Measurements from ENCODE around the gene NOXA1. TPM values are rescaled to one million over a fixed set of nuclear protein-coding genes. Genes with fewer than 3 reads are reported as not detected.
"Not testable (repeated sequence)": the region's sequence is repeated elsewhere in the genome, so short reads cannot be mapped to it uniquely, and the experiment has no call there.

NOXA1 gene
- total and polyA plus RNA-seq, 5 donors from 2014 or later = 0.83 to 3.8 (median 1.9) TPM

- H3K36me3 ChIP-seq (ENCODE audit: control insufficient read depth, insufficient read depth, low read length) = no peaks in the 10 kb centered on the region
- H3K4me3 ChIP-seq (ENCODE audit: low read depth, low read length) = no peak overlapping the region
- H3K4me1 ChIP-seq (ENCODE audit: control insufficient read depth, insufficient read depth, low read length, poor library complexity, severe bottlenecking) = peaks cover 46% of the 10 kb centered on the region
- H3K27me3 ChIP-seq (ENCODE audit: control insufficient read depth, insufficient read depth, low read length) = no peaks in the 10 kb centered on the region
- no peaks in the 10 kb centered on the region for H3K9me3 ChIP-seq (ENCODE audit: control insufficient read depth in 2 of 2, low read length in 2 of 2)
- Mint-ChIP-seq H3K4me3 (peak overlapping the region in 1 of 4 donors; percentile 50), H3K36me3 (no peaks in the 10 kb centered on the region), H3K4me1 (peaks cover 0 to 34% (median 6%) of the 10 kb centered on the region in 4 donors), H3K9me3 (peaks cover 0 to 4% (median 0%) of the 10 kb centered on the region in 7 donors), H3K27ac (peak overlapping the region in 1 of 3 donors; percentile 59), H3K27me3 (peaks cover 8% of the 10 kb centered on the region)
- DNase-seq (no peak), ATAC-seq (ENCODE audit: low read depth in 2 of 2) (no peak)
- H3K27ac ChIP-seq (ENCODE audit: insufficient read depth, low read length, poor library complexity, severe bottlenecking) = no peak overlapping the region
Measured at GRCh38 chr9:137463931-137464290, 40.7 kb downstream of the NOXA1 start.

DNA sequence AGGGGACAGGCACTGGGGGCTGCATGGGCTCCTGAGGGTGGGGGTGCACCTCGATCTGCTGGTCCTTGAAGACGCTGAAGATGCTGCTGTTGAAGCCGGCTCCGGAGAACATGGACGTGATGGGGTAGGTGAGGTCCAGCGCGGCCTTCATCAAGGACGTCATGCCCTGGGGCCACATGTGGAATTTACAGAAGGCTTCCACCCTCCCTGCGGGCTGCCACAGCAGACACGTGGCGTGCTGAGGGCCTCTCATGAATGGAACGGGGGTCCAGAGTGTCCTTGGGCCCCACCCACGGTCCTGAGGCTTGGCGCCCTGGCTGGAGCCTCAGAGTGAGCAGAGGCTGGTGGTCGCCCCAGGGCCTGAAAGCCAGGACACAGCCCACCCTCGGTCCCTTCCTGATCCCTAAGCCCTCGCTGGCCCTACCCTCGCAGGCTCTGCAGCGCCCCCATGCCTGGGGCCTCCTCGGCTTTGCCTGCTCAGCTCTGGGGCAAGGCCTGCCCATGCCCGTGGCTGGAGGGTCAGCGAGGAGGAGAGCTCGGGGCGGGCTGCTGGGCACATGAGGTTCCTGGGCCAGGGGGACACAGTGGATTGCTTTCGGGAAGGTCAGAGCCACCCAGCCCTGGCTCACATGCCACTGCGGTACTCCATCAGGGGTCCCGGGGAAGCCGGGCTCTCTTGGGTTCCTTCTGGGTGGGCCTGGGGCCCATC is 41.3 kb downstream of the NOXA1 start:
- no peak overlapping the region for H3K27ac Mint-ChIP-seq
- Histone ChIP-seq H3K9me3 (ENCODE audit: control insufficient read depth in 2 of 2, low read length in 2 of 2) (no peaks in the 10 kb centered on the region), H3K27ac (ENCODE audit: insufficient read depth, low read length, poor library complexity, severe bottlenecking) (no peak overlapping the region), H3K4me3 (ENCODE audit: low read depth, low read length) (no peak overlapping the region), H3K27me3 (ENCODE audit: control insufficient read depth, insufficient read depth, low read length) (no peaks in the 10 kb centered on the region), H3K4me1 (ENCODE audit: control insufficient read depth, insufficient read depth, low read length, poor library complexity, severe bottlenecking) (peaks cover 44% of the 10 kb centered on the region), H3K36me3 (ENCODE audit: control insufficient read depth, insufficient read depth, low read length) (no peaks in the 10 kb centered on the region)
- peaks cover 0 to 33% (median 6%) of the 10 kb centered on the region in 4 donors for H3K4me1 Mint-ChIP-seq
- no peak for DNase-seq
- H3K27me3 Mint-ChIP-seq = peaks cover 8% of the 10 kb centered on the region
- no peak for ATAC-seq (ENCODE audit: low read depth in 2 of 2)
- no peaks in the 10 kb centered on the region for H3K36me3 Mint-ChIP-seq
- H3K4me3 Mint-ChIP-seq = no peak overlapping the region
- peaks cover 0 to 4% (median 0%) of the 10 kb centered on the region in 7 donors for H3K9me3 Mint-ChIP-seq

GRCh38 chr9:137465000-137465719 is 42.0 kb downstream of the NOXA1 start:
- H3K27me3 ChIP-seq (ENCODE audit: control insufficient read depth, insufficient read depth, low read length) = no peaks in the 10 kb centered on the region
- no peaks in the 10 kb centered on the region for H3K36me3 ChIP-seq (ENCODE audit: control insufficient read depth, insufficient read depth, low read length)
- Mint-ChIP-seq H3K27me3 (peaks cover 8% of the 10 kb centered on the region), H3K4me1 (peaks cover 0 to 26% (median 5%) of the 10 kb centered on the region in 4 donors), H3K27ac (no peak overlapping the region), H3K4me3 (no peak overlapping the region), H3K36me3 (no peaks in the 10 kb centered on the region), H3K9me3 (peaks cover 0 to 4% (median 0%) of the 10 kb centered on the region in 7 donors)
- no peaks in the 10 kb centered on the region for H3K9me3 ChIP-seq (ENCODE audit: control insufficient read depth in 2 of 2, low read length in 2 of 2)
- H3K4me3 ChIP-seq (ENCODE audit: low read depth, low read length) = no peak overlapping the region
- peaks cover 37% of the 10 kb centered on the region for H3K4me1 ChIP-seq (ENCODE audit: control insufficient read depth, insufficient read depth, low read length, poor library complexity, severe bottlenecking)
- no peak for DNase-seq
- no peak for ATAC-seq (ENCODE audit: low read depth in 2 of 2)
- H3K27ac ChIP-seq (ENCODE audit: insufficient read depth, low read length, poor library complexity, severe bottlenecking) = no peak overlapping the region

DNA sequence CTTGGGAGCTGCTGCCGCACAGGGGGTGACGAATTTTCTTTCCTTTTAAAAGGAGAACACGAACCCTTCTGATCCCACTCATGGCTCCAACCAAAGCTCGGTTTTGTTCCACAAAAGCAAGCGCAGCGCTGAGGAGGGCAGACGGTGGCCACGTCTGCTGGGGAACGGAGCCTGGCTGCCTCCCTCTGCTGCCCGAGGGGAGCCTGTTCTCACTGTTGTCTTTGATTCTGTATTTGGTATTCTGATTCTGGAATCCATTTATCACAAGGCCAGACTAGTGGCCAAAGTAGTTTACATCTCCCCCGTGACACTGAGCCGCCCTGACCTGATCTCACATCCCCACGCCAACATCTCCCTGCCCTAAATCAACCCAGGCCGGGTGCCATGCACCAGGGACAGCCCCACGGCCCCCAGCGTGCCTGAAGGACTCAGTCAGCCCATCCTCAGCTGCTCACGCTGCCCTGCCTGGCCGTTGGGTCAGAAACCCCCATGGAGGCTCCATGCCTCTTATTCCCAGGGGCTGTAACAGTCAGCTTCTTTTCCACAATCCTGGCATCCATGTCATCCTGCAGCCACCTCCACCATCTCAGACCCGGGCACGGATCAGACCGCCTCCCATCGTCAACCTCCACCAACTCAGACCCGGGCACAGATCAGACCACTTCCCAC is 42.7 kb downstream of the NOXA1 start:
- peak overlapping the region; percentile 86 to 92 (median 89) for H3K27ac Mint-ChIP-seq
- no peak overlapping the region for H3K27ac ChIP-seq (ENCODE audit: insufficient read depth, low read length, poor library complexity, severe bottlenecking)
- peaks cover 4 to 24% (median 7%) of the 10 kb centered on the region in 4 donors for H3K4me1 Mint-ChIP-seq
- H3K27me3 Mint-ChIP-seq = peaks cover 8% of the 10 kb centered on the region
- ATAC-seq (ENCODE audit: low read depth in 2 of 2) (no peak), DNase-seq (no peak)
- H3K36me3 Mint-ChIP-seq = no peaks in the 10 kb centered on the region
- H3K4me3 ChIP-seq (ENCODE audit: low read depth, low read length) = no peak overlapping the region
- no peaks in the 10 kb centered on the region for H3K27me3 ChIP-seq (ENCODE audit: control insufficient read depth, insufficient read depth, low read length)
- peak overlapping the region in 1 of 4 donors; percentile 10 for H3K4me3 Mint-ChIP-seq
- no peaks in the 10 kb centered on the region for H3K9me3 ChIP-seq (ENCODE audit: control insufficient read depth in 2 of 2, low read length in 2 of 2)
- peaks cover 30% of the 10 kb centered on the region for H3K4me1 ChIP-seq (ENCODE audit: control insufficient read depth, insufficient read depth, low read length, poor library complexity, severe bottlenecking)
- H3K36me3 ChIP-seq (ENCODE audit: control insufficient read depth, insufficient read depth, low read length) = no peaks in the 10 kb centered on the region
- peaks cover 0 to 4% (median 0%) of the 10 kb centered on the region in 7 donors for H3K9me3 Mint-ChIP-seq

DNA sequence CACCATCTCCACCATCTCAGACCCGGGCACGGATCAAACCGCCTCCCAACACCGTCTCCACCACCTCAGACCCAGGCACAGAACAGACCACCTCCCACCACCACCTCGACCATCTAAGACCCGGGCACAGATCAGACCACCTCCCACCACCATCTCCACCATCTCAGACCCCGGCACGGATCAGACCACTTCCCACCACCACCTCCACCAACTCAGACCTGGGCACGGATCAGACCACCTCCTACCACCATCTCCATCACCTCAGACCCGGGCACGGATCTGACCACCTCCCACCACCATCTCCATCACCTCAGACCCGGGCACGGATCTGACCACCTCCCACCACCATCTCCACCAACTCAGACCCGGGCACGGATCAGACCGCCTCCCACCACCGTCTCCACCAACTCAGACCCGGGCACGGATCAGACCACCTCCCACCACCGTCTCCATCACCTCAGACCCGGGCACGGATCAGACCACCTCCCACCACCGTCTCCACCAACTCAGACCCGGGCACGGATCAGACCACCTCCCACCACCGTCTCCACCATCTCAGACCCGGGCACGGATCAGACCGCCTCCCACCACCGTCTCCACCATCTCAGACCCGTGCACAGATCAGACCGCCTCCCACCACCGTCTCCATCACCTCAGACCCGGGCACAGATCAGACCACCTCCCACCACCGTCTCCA is 43.3 kb downstream of the NOXA1 start:
- DNase-seq; H3K36me3 ChIP-seq (ENCODE audit: control insufficient read depth, insufficient read depth, low read length); H3K36me3 Mint-ChIP-seq; H3K27me3 ChIP-seq (ENCODE audit: control insufficient read depth, insufficient read depth, low read length); H3K27ac ChIP-seq (ENCODE audit: insufficient read depth, low read length, poor library complexity, severe bottlenecking); H3K9me3 Mint-ChIP-seq; H3K9me3 ChIP-seq (ENCODE audit: control insufficient read depth in 2 of 2, low read length in 2 of 2); ATAC-seq (ENCODE audit: low read depth in 2 of 2); H3K4me3 ChIP-seq (ENCODE audit: low read depth, low read length): not testable (repeated sequence)
- H3K4me3 Mint-ChIP-seq = peak overlapping the region in 1 of 4 donors; percentile 90
- peaks cover 13% of the 10 kb centered on the region for H3K27me3 Mint-ChIP-seq
- peaks cover 23% of the 10 kb centered on the region for H3K4me1 ChIP-seq (ENCODE audit: control insufficient read depth, insufficient read depth, low read length, poor library complexity, severe bottlenecking)
- peak overlapping the region; percentile 86 to 92 (median 89) for H3K27ac Mint-ChIP-seq
- H3K4me1 Mint-ChIP-seq = peaks cover 6 to 22% (median 8%) of the 10 kb centered on the region in 4 donors

GRCh38 chr9:137467161-137467581 is 44.0 kb downstream of the NOXA1 start:
- peaks cover 17% of the 10 kb centered on the region for H3K27me3 Mint-ChIP-seq
- H3K27ac Mint-ChIP-seq = no peak overlapping the region
- Histone ChIP-seq H3K27ac (ENCODE audit: insufficient read depth, low read length, poor library complexity, severe bottlenecking) (no peak overlapping the region), H3K4me1 (ENCODE audit: control insufficient read depth, insufficient read depth, low read length, poor library complexity, severe bottlenecking) (peaks cover 17% of the 10 kb centered on the region), H3K27me3 (ENCODE audit: control insufficient read depth, insufficient read depth, low read length) (no peaks in the 10 kb centered on the region), H3K9me3 (ENCODE audit: control insufficient read depth in 2 of 2, low read length in 2 of 2) (no peaks in the 10 kb centered on the region), H3K36me3 (ENCODE audit: control insufficient read depth, insufficient read depth, low read length) (no peaks in the 10 kb centered on the region), H3K4me3 (ENCODE audit: low read depth, low read length) (no peak overlapping the region)
- H3K4me3 Mint-ChIP-seq = peak overlapping the region in 1 of 4 donors; percentile 90
- ATAC-seq (ENCODE audit: low read depth in 2 of 2) (no peak), DNase-seq (no peak)
- H3K4me1 Mint-ChIP-seq = peaks cover 1 to 18% (median 7%) of the 10 kb centered on the region in 4 donors
- peaks cover 0 to 7% (median 0%) of the 10 kb centered on the region in 7 donors for H3K9me3 Mint-ChIP-seq
- H3K36me3 Mint-ChIP-seq = no peaks in the 10 kb centered on the region

- peaks cover 0 to 8% (median 0%) of the 10 kb centered on the region in 7 donors for H3K9me3 Mint-ChIP-seq
- H3K9me3 ChIP-seq (ENCODE audit: control insufficient read depth in 2 of 2, low read length in 2 of 2) = no peaks in the 10 kb centered on the region
- peaks cover 17% of the 10 kb centered on the region for H3K27me3 Mint-ChIP-seq
- no peak overlapping the region for H3K4me3 ChIP-seq (ENCODE audit: low read depth, low read length)
- peaks cover 2% of the 10 kb centered on the region for H3K36me3 Mint-ChIP-seq
- H3K27ac Mint-ChIP-seq = no peak overlapping the region
- peak overlapping the region in 1 of 4 donors; percentile 32 for H3K4me3 Mint-ChIP-seq
- peaks cover 10% of the 10 kb centered on the region for H3K4me1 ChIP-seq (ENCODE audit: control insufficient read depth, insufficient read depth, low read length, poor library complexity, severe bottlenecking)
- no peaks in the 10 kb centered on the region for H3K36me3 ChIP-seq (ENCODE audit: control insufficient read depth, insufficient read depth, low read length)
- H3K4me1 Mint-ChIP-seq = peaks cover 0 to 16% (median 7%) of the 10 kb centered on the region in 4 donors
- DNase-seq = no peak
- no peak overlapping the region for H3K27ac ChIP-seq (ENCODE audit: insufficient read depth, low read length, poor library complexity, severe bottlenecking)
- no peak for ATAC-seq (ENCODE audit: low read depth in 2 of 2)
- no peaks in the 10 kb centered on the region for H3K27me3 ChIP-seq (ENCODE audit: control insufficient read depth, insufficient read depth, low read length)
Measured at GRCh38 chr9:137467896-137468295, 44.7 kb downstream of the NOXA1 start.
